Erythroblast (primary cell): ENCODE measurements around the gene PCNA.

ENCODE experiments used
- GATA1 ChIP-seq: IDR thresholded peaks from 2 replicates; pipeline ENCODE4 v1.6.1; 2011; ENCODE audit warnings: low read depth, mild to moderate bottlenecking, control low read depth, low read length, moderate library complexity
- POLR2A ChIP-seq: IDR thresholded peaks from 2 replicates; pipeline ENCODE4 v1.6.1; 2011; ENCODE audit warnings: mild to moderate bottlenecking, low read length

DNA sequence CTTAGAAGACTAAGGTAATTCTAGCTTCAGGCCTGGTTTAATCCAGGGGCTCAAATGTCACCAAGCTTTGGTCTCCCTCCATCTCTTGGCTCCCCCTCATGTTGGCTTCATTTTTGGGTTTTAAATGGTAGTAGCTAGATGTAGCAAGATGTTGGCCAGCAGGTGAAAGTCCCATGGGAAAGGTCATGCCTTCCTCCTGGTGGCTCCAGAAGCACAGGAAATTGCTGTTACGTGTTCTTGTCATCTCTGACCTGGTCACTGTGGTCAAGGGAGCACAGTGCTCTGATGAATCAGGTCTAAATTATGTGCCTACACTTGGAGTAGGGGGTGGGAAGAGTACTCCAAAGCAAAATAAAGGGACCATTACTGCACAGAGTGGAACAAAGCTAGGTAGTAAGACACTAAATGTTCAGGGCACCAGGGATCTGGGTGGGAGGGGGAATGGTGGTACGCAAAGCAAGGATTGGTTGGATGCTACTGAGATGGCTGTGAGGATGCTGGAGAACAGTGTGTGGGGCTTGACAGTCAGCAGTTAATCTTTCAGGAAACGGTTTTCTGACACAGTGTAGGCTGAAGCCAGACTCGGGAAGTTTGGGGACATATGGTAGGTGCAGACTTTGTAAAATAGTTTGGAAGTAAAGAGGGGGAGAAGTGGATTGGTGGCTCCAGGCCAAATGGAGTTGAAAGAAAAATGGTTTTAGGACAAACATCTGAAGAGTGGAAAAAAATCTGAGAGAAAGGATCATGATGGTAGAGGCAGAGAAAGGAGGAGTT, 37.1 kb upstream of the PCNA start:
- TF ChIP-seq POLR2A (no peak), GATA1 (no peak)
